Tibial artery (tissue), 4 donors: Measurements from ENCODE around the gene BRSK2.
"Not testable (repeated sequence)": the region's sequence is repeated elsewhere in the genome, so short reads cannot be mapped to it uniquely, and the experiment has no call there.

Experiments used
- DNase-seq, 2 donors: peaks; one replicate each; pipeline ENCODE4 v3.0.0-alpha.2; 2019
- H3K27ac ChIP-seq, 2 donors: fragments of 200-600 bp; sonication (generic) in 1 of 2; 1 replicate in 1 of 2; 2 replicates in 1 of 2; pipeline ENCODE4 v1.5.1; 2018 to 2019; ENCODE audit warnings: mild to moderate bottlenecking in 1 of 2
- H3K27me3 ChIP-seq, 2 donors: fragments of 200-600 bp; sonication (generic) in 1 of 2; one replicate each; pipeline versions ENCODE4 v1.5.1 to v1.6.0; 2016 to 2019
- H3K36me3 ChIP-seq, 3 donors: fragments of 200-600 bp; sonication (generic) in 2 of 3; one replicate each; pipeline ENCODE4 v1.5.1; 2016 to 2019; ENCODE audit warnings: mild to moderate bottlenecking in 2 of 3
- H3K4me1 ChIP-seq, 4 donors: fragments of 200-600 bp; sonication (generic) in 2 of 4; 1 replicate in 3 of 4; 2 replicates in 1 of 4; pipeline ENCODE4 v1.5.1; 2016 to 2019
- H3K4me3 ChIP-seq, 2 donors: fragments of 200-600 bp; sonication (generic) in 1 of 2; 1 replicate in 1 of 2; 2 replicates in 1 of 2; pipeline ENCODE4 v1.5.1; 2018 to 2019; ENCODE audit warnings: mild to moderate bottlenecking in 2 of 2
- H3K9me3 ChIP-seq, 3 donors: fragments of 200-600 bp; sonication (generic) in 1 of 3; one replicate each; pipeline ENCODE4 v1.5.1; 2016 to 2019
- CTCF ChIP-seq, 2 experiments: fragments of 200-600 bp in 1 of 2; fragments of 450-650 bp in 1 of 2; IDR thresholded peaks; one replicate each; pipeline ENCODE4 v1.5.1; 2017 to 2019; ENCODE audit warnings: antibody characterized with exemption in 2 of 2, mild to moderate bottlenecking in 1 of 2, moderate library complexity in 1 of 2
- intact Hi-C: fragments of 100-400 bp; cut with DNase I; formaldehyde crosslinking; loops from one replicate; pipeline ENCODE4 v1.15.0; 2023; ENCODE audit warnings: low total_unique reads

Gene BRSK2

GRCh38 chr11:1406571-1407485, 17.1 kb downstream of the BRSK2 start:
- Histone ChIP-seq H3K4me1 (no peaks in the 10 kb centered on the region), H3K36me3 (no peaks in the 10 kb centered on the region), H3K9me3 (no peaks in the 10 kb centered on the region), H3K4me3 (no peak overlapping the region), H3K27me3 (peaks cover 0 to 83% of the 10 kb centered on the region in 2 donors), H3K27ac (no peak overlapping the region)
- no peak for TF ChIP-seq CTCF (IDR thresholded peaks at IDR 0.05)
- intact Hi-C loops: no loop called here
- no peak for DNase-seq

- intact Hi-C loops: no loop called here
- TF ChIP-seq CTCF (IDR thresholded peaks at IDR 0.05): no peak
- peaks cover 0 to 77% of the 10 kb centered on the region in 2 donors for H3K27me3 ChIP-seq
- DNase-seq: no peak
- no peak overlapping the region for H3K27ac ChIP-seq
- no peaks in the 10 kb centered on the region for H3K4me1 ChIP-seq
- no peaks in the 10 kb centered on the region for H3K36me3 ChIP-seq
- no peaks in the 10 kb centered on the region for H3K9me3 ChIP-seq
- no peak overlapping the region for H3K4me3 ChIP-seq
Measured at GRCh38 chr11:1407668-1408067, 17.9 kb downstream of the BRSK2 start.

GRCh38 chr11:1408346-1408745, 18.6 kb downstream of the BRSK2 start:
- Histone ChIP-seq H3K36me3 (no peaks in the 10 kb centered on the region), H3K9me3 (no peaks in the 10 kb centered on the region), H3K4me3 (no peak overlapping the region), H3K27ac (no peak overlapping the region), H3K27me3 (peaks cover 0 to 77% of the 10 kb centered on the region in 2 donors), H3K4me1 (no peaks in the 10 kb centered on the region)
- intact Hi-C loops: no loop called here
- DNase-seq: no peak
- no peak for TF ChIP-seq CTCF (IDR thresholded peaks at IDR 0.05)

- Histone ChIP-seq H3K36me3 (no peaks in the 10 kb centered on the region), H3K4me3 (no peak overlapping the region), H3K27ac (no peak overlapping the region), H3K9me3 (no peaks in the 10 kb centered on the region), H3K27me3 (peaks cover 0 to 72% of the 10 kb centered on the region in 2 donors), H3K4me1 (no peaks in the 10 kb centered on the region)
- intact Hi-C loops: no loop called here
- TF ChIP-seq CTCF (IDR thresholded peaks at IDR 0.05): no peak
- no peak for DNase-seq
Measured at GRCh38 chr11:1409108-1409851, 19.5 kb downstream of the BRSK2 start.

GRCh38 chr11:1409852-1410125, 20.1 kb downstream of the BRSK2 start:
- H3K4me1 ChIP-seq, intact Hi-C loops, H3K27ac ChIP-seq, DNase-seq, H3K4me3 ChIP-seq, H3K36me3 ChIP-seq, H3K9me3 ChIP-seq: not testable (repeated sequence)
- peaks cover 0 to 67% of the 10 kb centered on the region in 2 donors for H3K27me3 ChIP-seq
